Adrenal gland (tissue), 12 donors: ENCODE measurements around the gene POLR3K. TPM values are rescaled to one million over a fixed set of nuclear protein-coding genes. Genes with fewer than 3 reads are reported as not detected.

Experiments
- DNase-seq, 7 donors: peaks; one replicate each; pipeline ENCODE4 v3.0.0-alpha.2; 2019 to 2020
- H3K27ac ChIP-seq, 5 donors: fragments of 200-600 bp; sonication (generic) in 4 of 5; 1 replicate in 3 of 5; 2 replicates in 2 of 5; pipeline versions ENCODE4 v1.5.1 to v1.8.0; 2016 to 2020; ENCODE audit warnings: mild to moderate bottlenecking in 1 of 5
- H3K27me3 ChIP-seq: fragments of 200-600 bp; 2 replicates; pipeline ENCODE4 v1.8.0; 2021
- H3K36me3 ChIP-seq, 2 donors: fragments of 200-600 bp; replicated peaks in 1 of 2; 1 replicate in 1 of 2; 2 replicates in 1 of 2; pipeline versions ENCODE4 v1.5.1 to v1.8.0; 2018 to 2022
- H3K4me1 ChIP-seq, 2 donors: fragments of 200-600 bp; replicated peaks in 1 of 2; 1 replicate in 1 of 2; 2 replicates in 1 of 2; pipeline versions ENCODE4 v1.5.1 to v1.8.0; 2018 to 2021
- H3K4me3 ChIP-seq, 4 donors: fragments of 200-600 bp; sonication (generic) in 3 of 4; one replicate each; pipeline ENCODE4 v1.5.1; 2016 to 2018
- H3K9me3 ChIP-seq, 3 donors: fragments of 200-600 bp; sonication (generic) in 1 of 3; replicated peaks in 1 of 3; 1 replicate in 2 of 3; 2 replicates in 1 of 3; pipeline versions ENCODE4 v1.5.1 to v1.8.0; 2016 to 2021
- POLR2A ChIP-seq, 2 donors: fragments of 450-650 bp; IDR thresholded peaks; one replicate each; pipeline ENCODE4 v1.6.1; 2017; ENCODE audit warnings: antibody characterized with exemption in 2 of 2, mild to moderate bottlenecking in 2 of 2, moderate library complexity in 1 of 2
- WGBS, 4 donors: extraction: QIAGEN DNeasy Blood & Tissue Kit in 2 of 4; methylation state at CpG; one replicate each; pipeline versions ENCODE4 v1.1.5 to v1.1.7; 2013 to 2017; 5-methylcytosine and 5-hydroxymethylcytosine counted together
- intact Hi-C, 2 donors: fragments of 100-400 bp; cut with DNase I; formaldehyde crosslinking; loops; one replicate each; pipeline versions ENCODE4 v1.14.1 to v1.15.0; 2022 to 2023
- polyA plus RNA-seq, 3 donors: library from polyadenylated mRNA; stranded (reverse); fragments of 200-250 nt in 2 of 3; fragments of 350-450 nt in 1 of 3; fragmentation: Illumina TruSeq in 1 of 3; extraction: RNeasy Lipid Tissue Mini Kit (QIAGEN cat#74804) in 1 of 3; gene quantifications; one replicate each; pipeline ENCODE4 v1.2.3, GENCODE V29; 2013 to 2014
- total RNA-seq, 9 donors: library from RNA; depleted of rRNA in 4 of 9; stranded (reverse); fragments of >200 nt in 4 of 9; fragments of 120-200 nt in 1 of 9; fragmentation: NEBNext Ultra II Directional in 1 of 9; extraction: Animal tissue kit (Norgen Biotek cat#: 25700) in 1 of 9; gene quantifications; one replicate each; pipeline versions ENCODE4 v1.1.0 to v1.2.4, GENCODE V29; 2013 to 2023
- TF ChIP-seq, protein P1 (sequence below), 6 experiments: fragments of 450-650 bp in 4 of 6; fragments of 200-600 bp in 2 of 6; sonication (generic) in 1 of 6; IDR thresholded peaks; 1 replicate in 5 of 6; 2 replicates in 1 of 6; pipeline versions ENCODE4 v1.5.1 to v1.8.0; 2016 to 2021; ENCODE audit warnings: antibody characterized with exemption in 6 of 6, mild to moderate bottlenecking in 2 of 6, moderate library complexity in 1 of 6
- donor health status: healthy with polysubstance abuse.
- donor health status: Bipolar disorder and iron deficiency.
- donor health status: DM: yes; HTN: yes; CAD: no.
- donor health status: DM: no; HTN: no; CAD: no.
- donor health status: DM: no; HTN: no; CAD: no.
- donor health status: DM: yes; HTN: yes; CAD: no.

The POLR3K gene
- total and polyA plus RNA-seq, 12 donors, result 3.6 to 21.4 (median 8.6) TPM

DNA sequence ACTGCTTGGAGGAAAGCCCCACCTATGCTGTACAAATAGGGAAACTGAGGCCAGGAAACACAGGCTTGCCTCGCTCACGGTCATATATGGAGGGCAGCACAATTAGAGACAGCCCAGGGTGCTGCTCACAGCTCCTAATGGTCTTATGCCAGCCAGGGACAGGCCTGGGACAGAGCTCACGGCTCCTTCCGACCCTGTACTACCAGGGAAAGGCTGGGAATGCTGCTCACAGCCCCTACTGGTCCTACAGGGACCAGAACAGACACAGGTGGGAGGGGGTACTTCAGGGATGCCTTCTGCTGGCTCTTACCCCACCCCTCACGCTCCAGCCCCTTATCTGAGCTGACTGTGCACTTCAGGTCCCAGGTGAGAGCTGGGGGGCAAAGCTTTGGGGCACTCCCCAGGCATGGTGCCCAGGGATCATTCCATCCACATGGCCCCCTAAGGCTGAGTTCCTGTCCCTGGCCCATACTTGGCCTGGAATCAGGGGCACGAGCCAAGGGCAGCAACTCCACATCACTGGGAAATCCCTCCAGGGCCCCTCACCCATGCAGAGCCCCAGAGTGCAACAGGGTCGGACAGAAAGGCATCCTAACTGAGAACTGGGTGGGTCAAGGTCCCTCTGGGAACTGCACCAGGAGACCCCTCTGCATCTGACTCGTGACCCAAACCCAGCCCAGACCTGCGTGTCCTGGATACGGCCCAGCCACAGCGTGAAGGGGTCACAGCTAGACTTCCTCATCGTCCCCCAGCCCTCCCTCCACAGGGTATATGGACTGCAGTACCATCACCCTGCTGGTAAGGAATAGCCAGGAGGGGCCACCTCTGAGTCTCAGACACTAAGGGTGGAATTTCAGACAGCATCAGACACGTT lies 13.1 kb upstream of the POLR3K start:
- H3K9me3 ChIP-seq, result no peaks in the 10 kb centered on the region
- no peak overlapping the region for H3K4me3 ChIP-seq
- intact Hi-C loops, result loop anchor here in 1 of 2 donors (2.0 kb wide), 1 partner anchor 30 kb away; no protein-coding TSS in a partner anchor
- DNase-seq, result no peak
- H3K27me3 ChIP-seq, result no peaks in the 10 kb centered on the region
- TF ChIP-seq, protein P1, sequence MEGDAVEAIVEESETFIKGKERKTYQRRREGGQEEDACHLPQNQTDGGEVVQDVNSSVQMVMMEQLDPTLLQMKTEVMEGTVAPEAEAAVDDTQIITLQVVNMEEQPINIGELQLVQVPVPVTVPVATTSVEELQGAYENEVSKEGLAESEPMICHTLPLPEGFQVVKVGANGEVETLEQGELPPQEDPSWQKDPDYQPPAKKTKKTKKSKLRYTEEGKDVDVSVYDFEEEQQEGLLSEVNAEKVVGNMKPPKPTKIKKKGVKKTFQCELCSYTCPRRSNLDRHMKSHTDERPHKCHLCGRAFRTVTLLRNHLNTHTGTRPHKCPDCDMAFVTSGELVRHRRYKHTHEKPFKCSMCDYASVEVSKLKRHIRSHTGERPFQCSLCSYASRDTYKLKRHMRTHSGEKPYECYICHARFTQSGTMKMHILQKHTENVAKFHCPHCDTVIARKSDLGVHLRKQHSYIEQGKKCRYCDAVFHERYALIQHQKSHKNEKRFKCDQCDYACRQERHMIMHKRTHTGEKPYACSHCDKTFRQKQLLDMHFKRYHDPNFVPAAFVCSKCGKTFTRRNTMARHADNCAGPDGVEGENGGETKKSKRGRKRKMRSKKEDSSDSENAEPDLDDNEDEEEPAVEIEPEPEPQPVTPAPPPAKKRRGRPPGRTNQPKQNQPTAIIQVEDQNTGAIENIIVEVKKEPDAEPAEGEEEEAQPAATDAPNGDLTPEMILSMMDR (IDR thresholded peaks at IDR 0.05), result no peak
- TF ChIP-seq POLR2A (IDR thresholded peaks at IDR 0.05), result no peak
- WGBS, 4 donors, result 79 to 90% (median 81%) methylated on average over 7 to 13 of the region's 13 CpGs
- peaks cover 0 to 5% of the 10 kb centered on the region in 2 donors for H3K4me1 ChIP-seq
- H3K27ac ChIP-seq, result no peak overlapping the region
- H3K36me3 ChIP-seq, result peaks cover 0 to 5% of the 10 kb centered on the region in 2 donors

- 0 to 25% (median 19%) methylated on average over 2 to 17 of the region's 17 CpGs for WGBS, 4 donors
Observed at GRCh38 chr16:65745-66144, 12.3 kb upstream of the POLR3K start.

GRCh38 chr16:64914-65255 lies 11.5 kb upstream of the POLR3K start:
- no peaks in the 10 kb centered on the region for H3K27me3 ChIP-seq
- no peak overlapping the region for H3K4me3 ChIP-seq
- H3K9me3 ChIP-seq, result no peaks in the 10 kb centered on the region
- peaks cover 0 to 5% of the 10 kb centered on the region in 2 donors for H3K36me3 ChIP-seq
- DNase-seq, result no peak
- H3K4me1 ChIP-seq, result no peaks in the 10 kb centered on the region
- 0 to 77% (median 72%) methylated on average over 1 to 9 of the region's 9 CpGs for WGBS, 4 donors
- no peak overlapping the region for H3K27ac ChIP-seq
- no peak for TF ChIP-seq POLR2A (IDR thresholded peaks at IDR 0.05)
- TF ChIP-seq, protein P1 (IDR thresholded peaks at IDR 0.05), result no peak
- intact Hi-C loops, result no loop called here

More at GRCh38 chr16:65745-66144, 12.3 kb upstream of the POLR3K start:
- H3K4me1 ChIP-seq, result no peaks in the 10 kb centered on the region
- no peak overlapping the region for H3K27ac ChIP-seq
- DNase-seq, result peak; percentile 80 to 93 (median 90)
- intact Hi-C loops, result loop anchor here in 1 of 2 donors (2.0 kb wide), 1 partner anchor 31 kb away; no protein-coding TSS in a partner anchor
- no peak overlapping the region for H3K4me3 ChIP-seq
- H3K9me3 ChIP-seq, result no peaks in the 10 kb centered on the region
- H3K36me3 ChIP-seq, result peaks cover 0 to 5% of the 10 kb centered on the region in 2 donors
- TF ChIP-seq POLR2A (IDR thresholded peaks at IDR 0.05), result no peak
- TF ChIP-seq, protein P1 (IDR thresholded peaks at IDR 0.05), result peak; percentile 79 to 99 (median 98)
- no peaks in the 10 kb centered on the region for H3K27me3 ChIP-seq

DNA sequence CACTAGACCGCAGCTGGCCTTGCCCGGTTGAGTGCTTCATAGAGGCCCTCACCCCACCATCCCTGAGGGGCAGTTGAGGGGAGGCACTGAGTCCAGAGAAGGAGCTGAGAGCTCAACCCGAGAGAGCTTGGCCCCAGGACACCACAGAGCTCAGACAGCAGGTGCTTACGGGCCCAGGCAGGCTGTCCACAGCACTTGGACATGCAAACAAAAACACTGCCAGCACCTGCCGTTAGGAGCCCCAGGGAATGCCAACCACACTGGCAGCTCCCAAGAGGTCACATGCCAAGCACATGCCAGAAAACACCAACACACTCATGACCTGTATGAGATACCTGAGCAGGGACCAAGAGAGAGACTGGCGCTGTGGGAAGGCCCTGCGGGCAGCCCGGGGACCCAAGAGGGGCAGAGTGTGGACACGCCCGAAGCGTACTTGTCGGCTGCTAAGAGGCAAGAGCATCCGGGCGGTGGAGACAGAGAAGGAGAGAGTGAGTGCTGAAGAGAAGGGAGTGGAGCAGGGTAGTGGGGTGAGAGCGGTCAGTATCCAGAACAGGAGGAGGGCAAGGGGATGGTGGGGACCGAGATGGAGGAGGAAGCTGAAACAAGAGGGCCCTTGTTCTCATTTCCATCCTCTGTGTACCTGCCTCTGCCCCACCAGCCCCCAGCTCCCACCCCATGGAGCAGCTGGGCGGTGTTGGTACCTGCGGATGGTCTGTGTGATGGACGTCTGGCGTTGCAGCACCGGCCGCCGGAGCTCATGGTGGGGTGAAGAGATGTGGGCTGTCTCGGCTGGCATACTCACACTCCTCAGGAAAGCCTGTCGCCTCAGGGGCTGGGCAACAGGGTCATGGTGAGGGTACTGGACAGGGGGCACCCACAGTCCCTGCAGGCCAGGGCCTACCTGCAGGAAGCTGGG lies 10.8 kb upstream of the POLR3K start:
- WGBS, 4 donors, result 91 to 94% (median 92%) methylated on average over 12 to 25 of the region's 25 CpGs
- Histone ChIP-seq H3K4me1 (no peaks in the 10 kb centered on the region), H3K4me3 (no peak overlapping the region), H3K27ac (no peak overlapping the region), H3K36me3 (peaks cover 0 to 10% of the 10 kb centered on the region in 2 donors), H3K9me3 (no peaks in the 10 kb centered on the region), H3K27me3 (no peaks in the 10 kb centered on the region)
- DNase-seq, result no peak
- no peak for TF ChIP-seq POLR2A (IDR thresholded peaks at IDR 0.05)
- intact Hi-C loops, result no loop called here
